SHP77 treated with DMSO at 0.1 percent for 48 hours (cell line): ENCODE measurements around the gene TMED10.
"Not testable (repeated sequence)": the region's sequence is repeated elsewhere in the genome, so short reads cannot be mapped to it uniquely, and the experiment has no call there.

ENCODE experiments used
- DNase-seq: peaks from one replicate; lab custom pipeline; 2025; lab: John Stamatoyannopoulos, UW

The TMED10 gene

DNA sequence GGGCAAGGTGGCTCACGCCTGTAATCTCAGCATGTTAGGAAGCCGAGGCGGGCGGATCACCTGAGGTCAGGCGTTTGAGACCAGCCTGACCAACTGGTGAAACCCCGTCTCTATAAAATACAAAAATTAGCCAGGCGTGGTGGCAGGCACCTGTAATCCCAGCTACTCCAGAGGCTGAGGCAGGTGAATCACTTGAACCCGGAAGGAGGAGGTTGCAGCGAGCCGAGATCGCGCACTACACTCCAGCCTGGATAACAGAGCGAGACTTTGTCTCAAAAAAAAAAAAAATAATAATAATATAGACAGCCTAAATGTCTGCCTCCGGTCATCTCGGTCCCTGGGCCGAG, 49.0 kb downstream of the TMED10 start:
- not testable (repeated sequence) for DNase-seq

DNA sequence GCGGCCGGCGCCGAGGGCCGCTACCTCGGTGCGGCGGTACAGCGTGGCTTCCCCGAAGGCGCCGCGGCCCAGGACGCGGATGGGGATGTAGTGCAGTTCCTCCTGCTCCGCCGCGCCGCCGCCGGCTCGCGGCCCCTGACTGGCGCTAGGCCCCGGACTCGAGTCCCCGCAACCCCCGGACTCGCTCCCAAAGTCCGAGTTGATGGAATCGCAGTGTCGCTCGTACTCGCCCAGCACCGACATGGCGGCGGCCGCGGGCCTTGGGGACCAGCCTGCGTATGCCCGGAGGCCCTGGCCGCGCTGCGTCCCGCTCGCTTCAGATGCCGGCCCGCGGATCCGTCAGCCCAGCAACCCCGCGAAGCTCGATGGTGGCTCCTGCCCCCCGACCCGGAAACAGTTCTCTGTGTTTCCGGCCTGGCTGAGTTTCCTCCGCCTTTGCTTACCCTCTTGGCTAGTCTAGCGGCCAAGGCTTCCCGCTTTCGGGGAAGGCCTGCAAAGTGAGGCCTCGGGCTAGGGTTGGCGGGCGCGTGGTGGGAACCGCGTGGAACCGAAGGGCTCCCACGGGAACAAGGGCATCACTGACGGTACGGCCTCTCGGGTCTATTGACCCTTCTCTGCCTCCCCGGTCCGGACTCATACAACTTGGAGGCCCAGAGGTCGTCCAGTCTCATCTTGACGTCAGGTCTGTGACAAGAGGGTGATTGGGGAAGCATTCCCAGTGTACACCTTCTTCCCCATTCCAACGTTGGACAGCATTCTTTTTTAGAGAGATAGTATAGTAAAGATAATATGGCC, 49.5 kb downstream of the TMED10 start, which contains the start of gene NEK9:
Gene NEK9, minus strand, starts transcription at position 370 of the 795 bp plus-strand sequence. Its CDS starts 127 bp downstream, at position 243.
- DNase-seq = peak; percentile 60

DNA sequence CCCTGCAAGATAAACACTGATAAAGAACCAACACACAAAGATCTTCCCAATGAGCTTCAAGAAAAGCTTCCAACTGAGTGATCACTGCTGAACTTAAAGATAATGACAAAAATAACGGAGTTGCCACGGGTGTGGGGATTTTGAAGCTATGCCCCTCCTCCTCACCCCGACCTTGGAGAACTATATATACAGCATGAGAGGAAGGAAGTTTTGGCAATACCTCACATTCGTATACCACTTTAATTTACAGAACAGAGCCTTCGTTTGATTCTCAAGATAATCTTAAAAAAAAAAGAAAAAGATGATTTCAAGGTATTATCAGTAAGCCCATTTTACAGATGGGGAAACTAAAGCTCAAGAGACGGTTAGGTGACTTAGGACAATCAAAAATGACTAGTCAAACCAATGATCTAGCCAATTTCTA, 50.3 kb downstream of the TMED10 start:
- DNase-seq = no peak

DNA sequence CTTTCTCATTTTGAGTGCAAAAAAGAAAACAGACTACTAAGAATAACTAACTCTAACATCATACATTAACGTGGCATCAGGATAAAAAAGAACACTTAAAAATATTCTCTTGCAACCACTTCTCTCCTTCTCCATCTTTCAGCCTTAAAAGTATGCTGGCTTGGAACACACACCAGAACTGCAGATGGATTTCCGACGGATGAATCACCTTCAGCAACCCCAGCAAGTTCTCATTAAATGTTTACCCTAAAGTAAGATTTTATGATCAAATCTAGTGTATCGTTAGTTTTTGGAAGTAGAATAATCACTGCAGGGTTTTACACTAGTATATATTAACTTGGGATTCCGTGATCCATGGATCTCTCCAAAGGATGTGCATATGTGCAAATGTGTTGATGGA, 50.8 kb downstream of the TMED10 start:
- DNase-seq = no peak

DNA sequence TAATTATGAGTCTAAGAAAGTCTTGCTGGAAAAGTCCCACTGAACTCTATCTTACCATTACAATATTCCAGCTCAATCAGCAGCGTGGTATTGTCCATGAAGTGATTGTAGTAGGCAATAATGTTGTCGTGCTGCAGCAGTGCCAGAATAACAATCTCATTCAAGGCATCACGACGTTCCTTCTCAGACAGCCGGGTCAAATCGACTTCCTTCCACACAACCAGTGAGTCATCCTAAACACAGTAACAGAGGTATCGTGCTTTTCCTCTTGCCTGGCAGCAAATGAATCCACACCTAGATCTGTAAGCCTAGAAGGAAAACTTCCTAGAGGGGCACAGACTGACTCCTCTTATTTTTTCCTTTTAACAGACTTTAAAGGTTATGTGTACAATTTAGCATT, 52.4 kb downstream of the TMED10 start:
- no peak for DNase-seq

DNA sequence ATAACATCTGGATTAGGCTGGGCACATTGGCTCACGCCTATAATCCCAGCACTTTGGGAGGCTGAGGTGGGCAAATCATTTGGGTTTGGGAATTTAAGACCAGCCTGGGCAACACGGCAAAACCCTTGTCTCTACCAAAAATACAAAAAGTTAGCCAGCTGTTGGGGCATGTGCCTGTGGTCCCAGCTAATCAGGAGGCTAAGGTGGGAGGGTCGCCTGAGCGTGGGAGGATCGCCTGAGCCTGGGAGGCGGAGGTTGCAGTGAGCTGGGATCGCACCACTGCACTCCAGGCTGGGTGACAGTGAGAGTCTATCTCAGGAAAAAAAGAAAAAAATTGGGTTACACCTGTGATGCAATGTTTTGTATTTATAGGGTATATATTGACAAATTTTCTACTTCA, 54.9 kb downstream of the TMED10 start:
- DNase-seq = no peak

DNA sequence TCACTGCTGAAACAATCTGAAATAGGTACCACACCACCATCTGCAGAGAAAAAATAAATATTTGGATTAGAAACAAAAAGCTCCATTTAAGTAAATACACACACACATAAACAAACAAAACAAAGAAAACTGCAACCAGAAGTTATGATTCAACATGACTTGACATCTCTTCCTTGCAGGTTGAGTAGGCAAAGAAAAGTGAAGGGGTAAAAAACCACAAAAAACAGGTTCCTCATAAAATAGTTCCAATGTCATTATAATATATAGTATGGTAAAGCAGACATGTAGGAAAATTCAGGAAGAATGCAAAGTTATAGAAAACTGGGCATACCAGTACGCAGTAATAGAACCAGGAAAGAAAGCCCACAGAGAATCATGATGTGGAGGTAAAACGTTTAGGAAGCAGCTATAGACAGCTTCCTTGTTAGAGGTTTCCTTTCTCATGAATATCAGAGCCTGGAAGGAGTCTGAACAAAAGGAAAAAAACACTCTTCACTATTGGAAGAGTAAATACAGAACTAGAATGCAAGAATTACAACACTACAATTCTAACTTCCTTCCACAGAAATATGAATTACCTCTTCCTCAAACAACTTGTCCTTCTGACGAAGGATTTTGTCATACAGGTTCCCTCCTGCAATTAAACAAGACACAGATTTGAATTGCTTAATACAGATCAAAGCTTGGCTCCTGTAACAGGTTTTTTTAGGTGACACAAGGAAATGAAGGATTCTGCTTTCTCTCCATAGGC, 55.7 kb downstream of the TMED10 start:
- DNase-seq = no peak

DNA sequence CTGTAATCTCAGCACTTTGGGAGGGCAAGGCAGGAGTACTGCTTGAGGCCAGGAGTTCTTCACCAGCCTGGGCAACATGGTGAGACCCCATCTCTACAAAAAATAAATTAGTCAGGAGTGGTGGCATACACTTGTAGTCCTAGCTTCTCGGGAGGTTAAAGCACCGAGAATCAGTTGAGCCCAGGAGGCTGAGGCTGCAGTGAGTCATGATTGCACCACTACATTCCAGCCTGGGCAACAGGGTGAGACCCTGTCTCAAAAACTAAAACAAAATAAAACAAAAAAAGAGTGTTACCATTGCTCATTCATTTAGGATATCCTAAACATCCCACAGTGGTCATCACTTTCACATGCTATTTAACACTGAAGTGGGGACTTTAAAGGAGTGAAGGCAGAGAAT, 57.4 kb downstream of the TMED10 start:
- no peak for DNase-seq

DNA sequence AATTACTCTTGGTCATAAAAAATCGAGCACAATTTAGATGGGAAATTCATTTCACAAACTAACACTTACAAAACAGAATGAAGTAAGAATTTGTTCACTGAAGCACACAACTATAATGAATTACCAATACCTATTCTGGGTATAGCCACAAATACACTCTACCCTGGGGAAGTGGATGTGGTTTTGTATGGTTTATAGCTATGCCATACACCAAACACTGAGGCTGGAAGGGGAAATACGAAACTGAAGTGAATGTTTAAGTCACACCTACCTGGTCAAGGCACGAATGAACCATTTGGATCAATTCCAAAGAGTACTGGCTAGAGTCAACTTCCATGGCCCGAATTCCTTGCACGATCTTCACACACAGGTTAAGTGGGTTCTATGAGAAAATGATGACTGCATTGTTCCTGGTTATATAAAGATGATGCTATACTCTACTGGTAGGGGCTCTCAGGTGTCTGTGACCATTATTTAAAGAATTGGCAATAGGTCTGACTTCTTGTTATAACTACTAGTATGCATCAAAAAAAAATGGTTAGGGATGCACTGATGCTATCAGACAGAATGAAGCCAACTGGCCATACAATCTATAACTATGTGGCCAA, 62.4 kb downstream of the TMED10 start:
- no peak for DNase-seq

DNA sequence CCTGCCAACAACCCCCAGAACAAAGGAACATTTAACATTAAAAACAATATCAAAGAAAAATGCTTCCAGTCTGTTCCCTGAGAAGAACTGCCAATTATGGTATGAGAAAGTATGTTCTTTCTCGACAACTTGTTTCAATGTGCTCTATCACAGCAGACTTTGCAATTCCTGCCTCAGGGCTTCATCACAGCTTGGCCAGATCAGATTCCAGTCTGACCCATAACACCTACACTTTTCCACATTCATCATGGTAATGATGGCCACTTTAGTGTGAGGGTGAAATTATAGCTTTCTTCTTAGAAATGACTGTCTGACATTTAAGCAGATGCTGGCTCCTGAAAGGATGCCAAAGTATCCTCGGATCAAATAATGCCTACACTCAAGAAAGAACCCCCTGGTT, 66.5 kb downstream of the TMED10 start:
- no peak for DNase-seq

DNA sequence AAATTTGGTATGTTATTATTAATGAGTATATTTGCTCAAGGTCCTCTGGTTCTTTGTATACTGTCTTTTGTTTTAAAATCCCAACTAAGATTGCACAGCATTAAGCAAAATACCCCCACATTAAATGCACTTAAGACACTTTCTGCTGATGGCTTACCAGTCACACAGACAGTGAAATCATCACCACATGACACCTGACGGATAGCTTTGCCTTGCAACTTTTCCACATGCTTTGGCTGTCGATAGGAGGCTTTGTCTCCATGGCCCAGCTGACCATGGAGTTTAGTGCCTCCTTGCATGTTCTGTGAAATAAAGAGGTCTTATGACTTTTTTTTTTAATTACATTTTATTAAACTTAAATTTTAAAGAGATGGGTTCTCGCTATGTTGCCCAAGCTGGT, 69.2 kb downstream of the TMED10 start:
- DNase-seq = no peak

DNA sequence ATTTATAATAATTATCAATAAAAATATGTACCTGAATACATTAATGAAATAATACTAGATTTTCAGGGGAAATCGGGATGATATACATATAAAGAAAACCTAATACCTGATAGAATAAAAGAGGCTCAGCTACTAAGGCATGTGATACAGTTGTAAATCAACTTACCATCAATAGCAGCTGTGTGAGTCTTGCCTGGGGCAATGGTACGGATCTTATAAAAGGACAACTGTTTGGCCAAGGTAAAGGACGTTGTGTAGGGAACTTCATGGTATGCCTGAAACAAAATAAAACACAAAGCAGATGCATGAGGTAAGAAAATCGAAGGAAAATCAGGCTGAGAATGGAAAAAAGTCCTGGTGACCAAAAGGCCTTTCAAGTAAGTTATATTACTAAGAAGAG, 74.9 kb downstream of the TMED10 start:
- no peak for DNase-seq

DNA sequence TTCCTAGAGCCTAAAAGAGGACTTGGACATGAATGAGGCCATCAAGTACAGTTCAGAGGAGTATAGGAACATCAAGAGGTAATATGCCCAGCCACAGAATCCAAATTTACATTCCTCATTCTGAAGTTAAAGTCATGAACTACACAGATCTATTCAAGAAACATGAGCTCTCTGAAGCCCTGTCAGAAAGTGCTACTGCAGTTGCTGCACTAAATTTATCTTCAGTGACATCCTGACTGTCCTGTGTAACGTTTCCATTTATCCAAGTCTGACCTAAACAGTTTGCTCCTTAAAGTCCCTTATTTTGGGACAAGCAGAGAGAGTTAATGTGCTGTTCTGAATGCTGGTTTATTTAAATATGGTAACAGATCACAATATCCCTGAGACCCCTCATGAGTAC, 77.7 kb downstream of the TMED10 start:
- DNase-seq = no peak

DNA sequence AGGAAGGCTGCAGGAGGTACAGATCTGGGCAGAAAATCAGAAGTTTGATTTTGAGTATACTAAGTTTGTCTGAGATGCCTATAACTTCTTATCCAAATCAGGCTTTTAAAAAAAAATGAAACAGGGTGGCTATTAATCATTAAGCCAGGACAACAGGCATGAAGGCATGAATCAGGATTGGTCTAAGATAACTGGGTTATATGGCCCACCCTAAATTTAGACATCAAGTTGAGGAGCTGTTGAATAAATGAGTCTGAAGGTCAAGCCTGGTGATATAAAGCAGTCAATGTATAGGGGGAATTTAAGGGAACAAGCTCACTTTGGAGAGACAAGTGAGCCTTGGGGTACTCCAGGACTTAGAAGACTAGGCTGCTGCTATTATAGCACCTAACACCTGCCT, 78.2 kb downstream of the TMED10 start:
- DNase-seq = no peak

DNA sequence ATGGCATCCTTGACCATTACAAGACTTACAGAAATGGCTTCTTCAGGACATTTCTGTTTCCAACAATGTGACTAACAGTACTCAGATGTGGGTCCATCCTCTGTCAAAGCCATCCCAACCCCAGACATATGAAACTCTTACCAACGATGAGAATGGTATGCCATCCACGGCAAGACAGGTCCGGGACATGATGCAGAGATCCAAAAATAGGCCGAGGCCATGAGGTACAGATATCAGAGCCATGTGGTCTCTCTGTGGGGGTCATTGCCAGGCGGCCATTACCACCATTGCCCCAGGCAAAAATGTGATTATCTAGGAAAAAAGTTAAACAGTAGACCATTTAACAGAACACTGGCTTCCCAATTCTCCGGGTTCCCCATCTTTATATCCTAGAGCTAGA, 79.5 kb downstream of the TMED10 start:
- DNase-seq = no peak

DNA sequence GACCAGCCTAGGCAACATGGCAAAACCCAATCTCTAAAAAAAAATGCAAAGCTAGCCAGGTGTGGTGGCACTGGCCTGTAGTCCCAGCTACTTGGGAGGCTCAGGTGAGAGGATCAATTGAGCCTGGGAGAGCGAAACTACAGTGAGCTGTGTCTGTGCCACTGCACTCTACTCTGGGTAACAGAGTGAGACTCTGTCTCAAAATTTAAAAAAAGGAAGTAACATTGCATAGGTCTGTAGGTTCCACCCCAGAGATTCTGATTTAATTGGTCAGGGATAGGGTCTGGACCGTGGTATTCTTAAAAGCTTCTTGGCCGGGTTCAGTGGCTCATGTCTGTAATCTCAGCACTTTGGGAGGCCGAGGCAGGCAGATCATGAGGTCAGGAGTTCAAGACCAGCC, 80.7 kb downstream of the TMED10 start:
- no peak for DNase-seq

DNA sequence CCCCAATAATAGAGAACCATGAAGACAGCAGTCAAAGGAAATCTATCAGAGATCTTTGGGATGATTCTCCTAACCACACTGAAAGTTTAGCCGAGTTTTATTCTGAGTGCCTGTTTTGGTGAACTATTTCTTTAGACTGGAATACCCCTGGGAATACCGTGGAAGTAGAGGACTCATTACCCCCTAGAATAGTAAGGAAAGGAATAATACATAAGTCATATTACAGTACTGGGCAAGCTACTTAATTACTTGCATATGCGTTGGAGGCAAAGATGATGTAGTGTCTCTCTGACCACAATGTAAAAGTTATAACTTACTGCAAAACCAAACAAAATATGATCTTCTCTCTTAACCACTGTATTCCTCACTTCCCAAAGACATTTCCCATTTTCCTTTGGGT, 81.5 kb downstream of the TMED10 start:
- DNase-seq = no peak

DNA sequence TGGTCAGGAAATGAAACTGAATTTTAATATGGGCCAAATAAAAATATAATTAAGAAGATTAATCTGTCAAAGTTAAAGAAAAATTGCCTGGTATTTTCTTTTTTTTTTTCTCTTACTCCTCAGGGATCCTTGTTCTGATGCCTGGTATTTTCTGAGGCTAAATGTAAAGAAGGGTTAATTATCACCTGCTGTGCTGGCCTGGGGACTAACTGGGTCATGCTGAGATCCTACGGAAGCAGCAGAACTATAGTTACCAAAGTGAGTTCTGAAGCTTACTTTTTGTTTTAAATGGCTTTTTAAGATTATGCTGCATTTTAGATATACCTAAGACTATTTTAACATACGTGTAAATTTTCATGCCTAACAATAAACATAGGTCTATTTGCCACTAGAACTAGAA, 83.7 kb downstream of the TMED10 start:
- no peak for DNase-seq

DNA sequence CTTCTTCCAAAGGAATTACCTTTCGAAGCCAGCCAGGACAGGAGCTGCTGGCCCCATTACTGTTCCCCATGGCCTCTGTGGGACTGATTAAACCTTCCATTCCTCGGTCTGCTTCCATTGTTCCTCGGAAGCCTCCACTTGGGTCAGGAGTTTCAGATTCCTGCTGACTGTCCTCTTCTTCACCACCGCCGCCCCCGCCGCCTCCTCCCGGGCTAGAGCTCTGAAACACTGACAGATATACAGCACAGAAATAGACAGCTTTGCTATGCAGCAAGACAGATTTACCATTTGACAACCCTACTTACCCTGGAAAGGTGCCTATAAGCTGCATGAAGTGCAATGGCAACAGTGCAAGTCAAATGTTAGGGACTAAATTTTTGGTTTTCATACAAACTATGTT, 85.2 kb downstream of the TMED10 start:
- DNase-seq = no peak

DNA sequence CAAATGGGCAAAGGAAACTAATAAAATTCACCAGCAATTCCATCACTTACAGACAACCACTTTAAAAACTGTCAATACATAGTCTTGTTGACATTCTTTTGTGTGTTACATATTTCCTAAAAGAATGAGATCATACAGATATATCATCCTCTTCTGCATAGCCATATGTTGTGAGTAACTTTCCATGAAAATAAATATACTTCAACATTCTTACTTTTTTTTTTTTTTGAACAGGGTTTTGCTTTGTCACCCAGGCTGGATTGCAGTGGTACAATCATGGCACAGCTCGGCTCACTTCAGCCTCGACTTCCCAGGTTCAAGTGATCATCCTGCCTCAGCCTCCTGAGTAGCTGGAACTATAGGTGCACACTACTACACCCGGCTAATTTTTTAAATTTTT, 86.1 kb downstream of the TMED10 start:
- no peak for DNase-seq

DNA sequence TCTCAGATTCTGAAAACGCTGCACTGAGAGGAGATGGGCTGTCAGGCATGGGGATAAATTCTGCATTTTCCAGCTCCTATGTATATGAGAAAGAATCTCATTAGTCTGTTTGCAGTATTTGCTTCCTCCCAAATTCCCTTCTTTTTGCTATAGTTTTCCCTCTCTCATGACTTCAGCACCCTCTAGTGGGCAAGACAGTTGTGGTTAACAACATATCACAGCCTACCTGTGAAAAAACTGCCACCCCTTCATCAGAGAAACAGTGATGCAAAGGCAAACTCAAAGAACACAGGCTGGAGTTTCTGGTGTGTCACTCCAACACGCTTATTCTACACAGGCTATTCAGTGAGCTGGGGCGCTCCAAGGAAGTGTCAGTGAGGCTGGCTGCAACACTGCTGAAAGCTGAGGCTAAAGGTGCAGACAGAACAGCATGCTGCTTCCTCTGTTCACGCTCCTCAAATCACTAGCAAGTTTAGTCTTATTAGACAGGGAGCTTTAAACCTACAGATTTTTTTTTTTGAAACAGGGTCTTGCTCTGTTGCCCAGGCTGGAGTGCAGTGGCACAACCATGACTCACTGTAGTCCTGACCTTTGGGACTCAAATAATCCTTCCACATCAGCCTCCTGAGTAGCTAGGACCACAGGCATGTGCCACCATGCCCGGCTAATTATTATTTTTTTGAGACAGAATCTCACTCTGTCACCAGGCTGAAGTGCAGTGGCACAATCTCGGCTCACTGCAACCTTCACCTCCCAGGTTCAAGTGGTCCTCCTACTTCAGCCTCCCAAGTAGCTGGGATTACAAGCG, 87.6 kb downstream of the TMED10 start:
- no peak for DNase-seq

DNA sequence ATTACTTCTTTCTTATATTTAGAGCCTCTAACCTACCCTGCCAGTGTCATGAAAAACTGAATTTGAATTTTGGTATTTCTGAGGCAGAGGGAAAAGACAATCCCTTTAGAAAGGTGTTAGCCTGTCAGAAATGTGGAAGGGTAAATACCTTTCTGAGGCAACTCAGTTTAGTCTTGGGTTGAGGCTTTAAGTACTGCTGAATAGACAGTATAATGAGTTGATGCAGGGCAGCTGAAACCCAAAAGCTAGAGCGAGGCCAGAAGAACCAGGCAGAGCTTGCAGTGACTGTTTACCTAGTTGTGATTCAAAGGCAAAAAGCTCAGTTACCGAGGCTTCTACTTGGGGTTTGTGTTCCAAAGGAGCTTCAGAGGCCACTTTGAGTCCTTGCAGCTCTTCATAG, 88.3 kb downstream of the TMED10 start:
- DNase-seq = no peak
